GM19468 (cell line): ENCODE results near the gene CD84.
"Not testable (repeated sequence)": the region's sequence is repeated elsewhere in the genome, so short reads cannot be mapped to it uniquely, and the experiment has no call there.

ENCODE experiments used
- ATAC-seq: cut with Tn5 transposase; IDR thresholded peaks from one replicate; pipeline ENCODE4 v1.9.1; 2021; ENCODE audit warnings: mild to moderate bottlenecking, moderate library complexity, moderate number of reproducible peaks; ENCODE audit not compliant: unreplicated experiment; ENCODE audit errors: extremely low read depth

The CD84 gene

GRCh38 chr1:160610569-160611242 lies 31.4 kb upstream of the CD84 start:
- no peak for ATAC-seq

- ATAC-seq: no peak
These were observed 29.6 kb upstream of the CD84 start for GRCh38 chr1:160608941-160609340.

DNA sequence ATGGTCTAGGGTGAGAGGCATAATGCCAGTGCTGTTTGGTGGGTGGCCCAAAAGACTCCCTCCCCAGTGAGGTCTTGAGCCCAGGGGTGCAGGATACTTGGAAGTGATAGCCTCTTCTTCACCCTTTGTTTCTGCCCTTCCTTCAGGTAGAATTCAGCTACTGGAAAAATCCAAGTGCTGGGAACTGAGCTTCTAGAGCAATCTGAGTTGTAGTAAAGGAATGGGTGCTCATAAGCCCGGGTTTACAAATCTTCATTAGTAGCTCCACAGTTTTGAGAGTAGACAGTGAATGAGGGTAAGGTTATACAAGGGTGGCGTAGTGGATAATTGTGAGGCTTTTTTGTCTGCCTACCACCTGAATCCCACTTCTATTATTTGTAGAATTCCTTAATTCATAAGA lies 29.2 kb upstream of the CD84 start:
- ATAC-seq: no peak

GRCh38 chr1:160608057-160608456 lies 28.8 kb upstream of the CD84 start:
- ATAC-seq: no peak

DNA sequence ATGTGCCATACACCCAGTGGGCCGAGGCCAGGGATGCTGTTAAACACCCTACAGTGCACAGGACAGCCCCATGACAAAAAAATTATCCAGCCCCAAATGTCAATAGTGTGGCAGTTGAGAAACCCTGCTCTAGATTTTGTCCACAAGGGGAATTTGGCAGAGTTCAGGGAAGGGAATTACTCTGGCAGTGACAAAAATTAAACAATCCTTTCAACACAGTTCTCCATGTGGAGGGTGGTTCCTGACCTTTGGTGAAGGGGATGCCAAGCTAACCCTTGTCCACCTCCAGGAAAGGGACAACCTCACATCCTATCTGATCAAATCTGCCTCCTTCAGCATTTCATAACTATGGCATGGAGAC lies 28.4 kb upstream of the CD84 start:
- ATAC-seq: no peak

DNA sequence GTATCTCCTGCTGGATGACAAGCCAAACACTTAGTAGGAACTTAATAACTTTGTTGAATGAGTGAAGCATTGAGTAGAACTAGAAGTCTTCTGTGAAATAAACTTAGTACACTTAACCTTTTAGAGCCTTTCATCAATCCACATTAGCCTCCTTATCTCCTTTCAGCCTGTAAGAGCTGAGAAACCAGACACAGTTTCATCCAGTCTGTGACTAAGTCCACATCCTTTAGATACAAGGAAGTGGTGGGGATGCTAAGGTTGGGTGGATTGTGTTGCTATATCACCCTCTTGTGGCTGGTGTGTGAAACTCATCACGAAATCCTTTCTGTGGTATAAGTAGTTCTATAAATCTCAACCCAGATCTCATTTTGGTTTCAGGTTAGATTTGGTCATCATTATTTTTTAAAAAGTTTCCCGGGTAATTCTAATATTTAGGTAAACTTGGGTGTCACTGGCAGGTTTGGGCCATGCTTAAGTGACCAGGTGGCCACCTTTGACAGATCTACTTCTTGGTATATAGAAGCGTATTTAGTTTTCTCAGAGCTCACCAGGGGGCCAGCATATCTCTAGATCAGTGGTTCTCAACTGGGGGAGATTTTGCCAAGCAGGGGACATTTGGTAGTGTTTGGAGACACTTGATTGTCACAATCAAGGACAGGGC lies 27.8 kb upstream of the CD84 start:
- ATAC-seq: peak; percentile 44

DNA sequence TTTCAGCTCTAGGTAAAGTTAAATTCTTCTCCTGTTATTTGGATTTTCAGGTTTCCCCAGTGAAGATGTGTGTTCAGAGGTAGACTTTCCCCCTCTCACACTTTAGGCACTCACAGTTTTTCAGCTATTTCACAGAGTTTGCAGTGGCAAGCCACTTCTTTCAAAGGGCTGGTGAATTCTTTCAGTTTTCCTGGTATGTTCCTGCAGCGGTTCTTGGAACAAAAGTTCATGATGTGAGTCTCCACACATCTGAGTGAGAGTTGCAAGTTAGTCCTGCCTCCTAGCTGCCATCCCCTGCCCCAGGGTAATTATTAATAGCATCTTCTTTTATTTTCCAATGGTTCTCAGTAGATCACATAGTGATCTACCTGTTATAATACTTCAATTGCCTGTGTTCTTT lies 27.3 kb upstream of the CD84 start:
- no peak for ATAC-seq

DNA sequence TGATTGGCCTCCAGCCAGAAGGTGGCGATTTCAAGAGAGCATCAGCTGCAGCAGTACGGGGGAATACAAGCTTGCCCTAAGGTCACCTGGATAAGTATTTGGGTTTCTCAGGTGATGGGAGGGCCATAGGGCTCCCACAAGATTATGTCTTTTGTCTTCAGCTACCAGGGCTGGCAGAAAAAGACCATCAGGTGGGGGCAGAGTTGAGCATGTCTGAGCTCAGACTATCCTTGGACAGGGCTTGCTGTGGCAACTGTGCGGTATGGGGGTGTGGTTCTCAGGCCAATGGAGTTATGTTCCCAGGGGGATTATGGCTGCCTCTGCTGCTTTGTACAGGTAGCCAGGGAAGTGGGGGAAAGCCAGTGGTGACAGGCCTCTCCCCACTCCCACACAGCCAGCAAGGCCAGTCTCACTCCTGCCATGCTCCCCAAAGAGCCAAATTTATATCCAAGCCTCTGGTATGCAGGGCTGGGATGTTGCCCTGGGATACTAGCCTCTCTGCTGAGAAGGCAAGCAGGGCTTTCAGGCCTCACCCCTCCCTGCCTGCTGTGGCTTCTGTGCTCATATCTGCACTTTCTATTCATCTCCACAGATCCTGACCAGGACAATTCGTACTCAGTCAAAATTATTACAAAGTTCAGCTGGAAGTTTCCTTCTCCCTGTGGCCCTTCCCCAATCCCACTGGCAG lies 26.6 kb upstream of the CD84 start:
- ATAC-seq: no peak

GRCh38 chr1:160605205-160605604 lies 25.9 kb upstream of the CD84 start:
- ATAC-seq: no peak

DNA sequence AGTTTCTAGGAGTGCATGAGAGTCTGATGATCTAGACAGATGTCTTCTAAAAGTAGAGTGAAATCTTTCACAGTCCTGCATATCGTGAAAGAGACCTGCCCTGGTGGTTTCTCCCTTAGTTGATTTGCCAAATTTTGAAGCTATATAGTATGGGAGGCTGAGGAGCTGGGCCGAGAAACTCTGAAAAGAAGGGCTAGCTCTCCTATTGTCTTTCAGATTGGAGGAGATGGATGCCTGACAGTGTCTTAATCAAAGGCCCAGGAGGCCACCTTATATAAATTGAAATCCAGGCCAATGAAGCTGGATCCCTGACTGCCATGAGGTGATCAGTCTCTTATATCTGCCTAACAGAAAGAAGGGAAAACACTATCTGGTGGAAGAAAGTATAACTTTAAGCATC lies 18.4 kb upstream of the CD84 start:
- no peak for ATAC-seq

DNA sequence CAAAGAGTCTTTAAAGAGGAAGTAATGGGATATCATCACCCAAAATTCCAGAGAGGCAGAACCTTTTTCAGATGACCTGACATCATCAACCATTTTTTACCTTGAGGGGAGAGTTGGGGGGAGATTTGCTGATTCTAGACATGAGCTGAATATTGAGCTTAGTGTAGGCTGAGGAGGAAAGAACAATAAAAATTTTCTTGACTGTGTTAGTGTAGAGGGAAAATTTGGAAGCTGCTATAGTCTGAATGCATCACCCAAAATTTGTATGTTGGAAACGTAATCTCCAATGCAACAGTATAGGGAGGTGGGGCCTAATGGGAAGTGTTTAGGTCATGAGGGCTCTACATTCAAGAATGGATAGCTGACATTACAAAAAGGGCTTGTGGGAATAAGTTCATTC lies 17.8 kb upstream of the CD84 start:
- no peak for ATAC-seq

- no peak for ATAC-seq
These were observed 11.2 kb upstream of the CD84 start for GRCh38 chr1:160590488-160590887.

- no peak for ATAC-seq
These were observed 9.2 kb upstream of the CD84 start for GRCh38 chr1:160588468-160588867.

GRCh38 chr1:160584784-160585183 lies 5.5 kb upstream of the CD84 start:
- ATAC-seq: no peak

DNA sequence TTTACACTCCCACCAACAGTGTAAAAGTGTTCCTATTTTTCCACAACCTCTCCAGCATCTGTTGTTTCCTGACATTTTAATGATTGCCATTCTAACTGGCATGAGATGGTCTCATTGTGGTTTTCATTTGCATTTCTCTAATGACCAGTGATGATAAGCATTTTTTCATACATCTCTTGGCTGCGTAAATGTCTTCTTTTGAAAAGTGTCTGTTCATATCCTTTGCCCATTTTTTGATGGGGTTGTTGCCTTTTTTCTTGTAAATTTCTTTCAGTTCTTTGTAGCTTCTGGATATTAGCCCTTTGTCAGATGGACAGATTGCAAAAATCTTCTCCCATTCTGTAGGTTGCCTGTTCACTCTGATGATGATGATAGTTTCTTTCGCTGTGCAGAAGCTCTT lies 3.7 kb upstream of the CD84 start:
- ATAC-seq: not testable (repeated sequence)

DNA sequence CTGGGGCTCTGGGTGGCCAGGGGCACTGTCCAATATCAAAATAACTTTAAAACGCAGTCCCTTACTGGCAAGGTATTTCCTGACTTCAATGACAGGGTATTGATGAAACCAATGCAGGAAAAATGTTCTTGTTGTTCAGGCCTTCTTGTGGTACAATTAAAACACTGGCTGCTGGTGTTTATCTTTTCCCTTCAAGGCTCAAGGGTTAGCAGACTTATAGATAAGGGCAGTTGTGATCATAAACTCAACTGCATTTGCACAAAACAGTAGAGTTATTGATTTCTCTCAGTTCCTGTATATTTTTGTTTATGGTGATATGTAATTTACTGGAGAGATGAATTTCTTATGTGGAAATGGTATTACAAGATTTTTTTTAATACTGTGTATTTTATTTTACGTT lies 2.7 kb upstream of the CD84 start:
- no peak for ATAC-seq

GRCh38 chr1:160580221-160580812 lies 1.0 kb upstream of the CD84 start:
- ATAC-seq: no peak

- ATAC-seq: no peak
These were observed 638 bp downstream of the CD84 start for GRCh38 chr1:160578525-160579191.

DNA sequence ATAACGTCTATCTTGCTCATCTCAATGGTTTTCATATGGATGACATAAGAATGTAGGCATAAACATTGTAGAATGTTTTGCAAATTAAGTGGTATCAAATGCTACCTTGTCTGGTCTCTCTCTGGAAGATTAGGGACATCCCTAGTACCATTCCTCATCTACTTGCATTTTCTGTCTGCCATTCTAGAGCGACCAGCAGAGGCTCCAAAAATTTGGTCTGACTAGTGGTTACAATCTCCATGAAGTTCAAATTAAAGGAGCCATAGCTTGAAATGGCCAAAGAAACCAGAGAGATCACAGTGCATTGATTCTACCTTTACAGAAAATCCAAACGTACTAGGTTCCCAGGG lies 1.1 kb downstream of the CD84 start:
- ATAC-seq: no peak

DNA sequence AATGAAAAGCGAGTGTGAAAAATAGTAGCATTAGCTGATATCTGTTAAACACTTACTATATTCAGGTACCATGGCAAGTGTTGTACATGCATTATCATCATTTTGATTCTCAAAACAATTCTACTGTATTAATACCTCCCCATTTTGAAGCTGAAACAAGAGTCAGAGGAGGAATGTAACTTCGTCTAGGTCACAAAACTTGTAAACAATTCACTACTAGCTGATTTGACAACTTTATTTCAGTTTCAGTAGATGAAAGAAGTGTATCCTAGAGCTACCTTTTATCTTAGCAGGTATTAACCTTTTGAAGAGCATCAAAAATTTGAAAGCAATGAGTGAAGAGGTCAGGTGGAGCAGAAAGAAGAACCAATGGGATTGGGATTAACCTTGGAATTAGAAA lies 1.6 kb downstream of the CD84 start:
- no peak for ATAC-seq

DNA sequence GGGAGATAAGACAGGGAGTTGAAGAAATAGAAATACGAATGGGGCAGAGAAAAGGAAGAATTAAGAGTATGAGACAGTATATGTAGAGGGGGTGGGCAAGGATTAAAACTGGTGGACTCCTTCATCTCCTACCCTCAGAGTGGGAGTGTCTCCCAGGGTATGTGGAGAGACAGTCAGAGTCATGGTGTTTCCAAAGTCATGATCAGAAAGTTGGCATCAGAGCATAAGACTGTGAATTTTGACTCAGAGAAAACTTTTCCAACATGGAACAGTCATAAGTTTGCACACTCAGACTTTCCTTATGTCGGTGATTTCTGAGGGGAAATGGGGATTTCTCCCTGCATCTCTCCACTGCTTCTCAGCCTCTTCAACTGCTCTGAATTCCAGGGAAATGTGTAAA lies 2.4 kb downstream of the CD84 start:
- no peak for ATAC-seq
